ENCODE measurements around the gene PIAS1. TPM values are rescaled to one million over a fixed set of nuclear protein-coding genes. Genes with fewer than 3 reads are reported as not detected.

The PIAS1 gene
- total and polyA plus RNA-seq, 11 donors, result 6.2 to 37.8 (median 29.4) TPM

- peak overlapping the region in 1 of 12 donors; percentile 5 for H3K4me3 ChIP-seq
- H3K27me3 ChIP-seq, result no peaks in the 10 kb centered on the region
- ATAC-seq, result peak; percentile 18 to 42 (median 30)
- H3K36me3 ChIP-seq, result no peaks in the 10 kb centered on the region
- no peaks in the 10 kb centered on the region for H3K9me3 ChIP-seq
- peak overlapping the region in 5 of 12 donors; percentile 14 to 60 (median 16) for H3K27ac ChIP-seq
- H3K4me1 ChIP-seq, result peaks cover 0 to 59% (median 27%) of the 10 kb centered on the region in 12 donors
- intact Hi-C loops (cut with DNase I), result loop anchor here in 2 of 10 donors (5.0 to 10.0 kb wide), 2 partner anchors 36 to 58 kb away; partner anchors contain the start of gene PIAS1 (in 1 of the 2)
- TF ChIP-seq POLR2A (IDR thresholded peaks at IDR 0.05), result no peak
- TF ChIP-seq, protein P1, sequence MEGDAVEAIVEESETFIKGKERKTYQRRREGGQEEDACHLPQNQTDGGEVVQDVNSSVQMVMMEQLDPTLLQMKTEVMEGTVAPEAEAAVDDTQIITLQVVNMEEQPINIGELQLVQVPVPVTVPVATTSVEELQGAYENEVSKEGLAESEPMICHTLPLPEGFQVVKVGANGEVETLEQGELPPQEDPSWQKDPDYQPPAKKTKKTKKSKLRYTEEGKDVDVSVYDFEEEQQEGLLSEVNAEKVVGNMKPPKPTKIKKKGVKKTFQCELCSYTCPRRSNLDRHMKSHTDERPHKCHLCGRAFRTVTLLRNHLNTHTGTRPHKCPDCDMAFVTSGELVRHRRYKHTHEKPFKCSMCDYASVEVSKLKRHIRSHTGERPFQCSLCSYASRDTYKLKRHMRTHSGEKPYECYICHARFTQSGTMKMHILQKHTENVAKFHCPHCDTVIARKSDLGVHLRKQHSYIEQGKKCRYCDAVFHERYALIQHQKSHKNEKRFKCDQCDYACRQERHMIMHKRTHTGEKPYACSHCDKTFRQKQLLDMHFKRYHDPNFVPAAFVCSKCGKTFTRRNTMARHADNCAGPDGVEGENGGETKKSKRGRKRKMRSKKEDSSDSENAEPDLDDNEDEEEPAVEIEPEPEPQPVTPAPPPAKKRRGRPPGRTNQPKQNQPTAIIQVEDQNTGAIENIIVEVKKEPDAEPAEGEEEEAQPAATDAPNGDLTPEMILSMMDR (IDR thresholded peaks at IDR 0.05), result no peak
- no peak for DNase-seq
Measured at GRCh38 chr15:68113273-68113672, 59.2 kb downstream of the PIAS1 start.

DNA sequence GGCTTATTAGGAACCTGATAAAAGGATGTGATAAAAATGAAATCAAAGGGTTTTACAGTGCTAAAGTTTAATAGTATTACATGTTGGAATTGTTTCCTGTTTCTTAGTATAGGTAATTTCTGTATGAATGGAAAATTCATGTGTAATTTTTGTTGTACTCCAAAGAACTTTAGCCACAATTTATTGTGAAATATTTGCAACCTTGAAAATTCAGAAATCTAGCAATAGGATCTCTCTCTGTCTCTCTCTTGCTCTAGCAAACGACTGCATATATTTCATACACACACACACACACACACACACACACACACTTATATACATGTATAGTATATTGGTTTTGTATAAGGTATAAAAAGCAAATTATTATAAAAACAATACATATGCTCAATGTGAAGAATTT is 59.6 kb downstream of the PIAS1 start:
- Histone ChIP-seq H3K27ac (peak overlapping the region in 11 of 12 donors; percentile 14 to 84 (median 53)), H3K9me3 (no peaks in the 10 kb centered on the region), H3K27me3 (no peaks in the 10 kb centered on the region), H3K4me1 (peaks cover 0 to 54% (median 27%) of the 10 kb centered on the region in 12 donors), H3K4me3 (peak overlapping the region in 8 of 12 donors; percentile 31 to 53 (median 39)), H3K36me3 (no peaks in the 10 kb centered on the region)
- DNase-seq (no peak), ATAC-seq (no peak)
- TF ChIP-seq POLR2A (IDR thresholded peaks at IDR 0.05), result no peak
- TF ChIP-seq, protein P1 (IDR thresholded peaks at IDR 0.05), result no peak
- 0 to 23% (median 3%) methylated on average over 1 of the region's 1 CpG for WGBS, 4 donors
- intact Hi-C loops (cut with DNase I), result loop anchor here in 2 of 10 donors (5.0 to 10.0 kb wide), 2 partner anchors 36 to 59 kb away; partner anchors contain the start of gene PIAS1 (in 1 of the 2)

GRCh38 chr15:68114356-68114755 is 60.2 kb downstream of the PIAS1 start:
- intact Hi-C loops (cut with DNase I), result loop anchor here in 2 of 10 donors (5.0 to 10.0 kb wide), 2 partner anchors 37 to 60 kb away; partner anchors contain the start of gene PIAS1 (in 1 of the 2)
- TF ChIP-seq POLR2A (IDR thresholded peaks at IDR 0.05), result no peak
- TF ChIP-seq, protein P1 (IDR thresholded peaks at IDR 0.05), result no peak
- Histone ChIP-seq H3K36me3 (no peaks in the 10 kb centered on the region), H3K4me1 (peaks cover 0 to 51% (median 27%) of the 10 kb centered on the region in 12 donors), H3K4me3 (peak overlapping the region in 9 of 12 donors; percentile 29 to 53 (median 36)), H3K9me3 (no peaks in the 10 kb centered on the region), H3K27me3 (no peaks in the 10 kb centered on the region), H3K27ac (peak overlapping the region in 11 of 12 donors; percentile 18 to 84 (median 53))
- peak in 2 of 4 donors; percentile 71 for ATAC-seq
- DNase-seq, result no peak
- 0% methylated on average over 1 of the region's 1 CpG for WGBS, 4 donors

DNA sequence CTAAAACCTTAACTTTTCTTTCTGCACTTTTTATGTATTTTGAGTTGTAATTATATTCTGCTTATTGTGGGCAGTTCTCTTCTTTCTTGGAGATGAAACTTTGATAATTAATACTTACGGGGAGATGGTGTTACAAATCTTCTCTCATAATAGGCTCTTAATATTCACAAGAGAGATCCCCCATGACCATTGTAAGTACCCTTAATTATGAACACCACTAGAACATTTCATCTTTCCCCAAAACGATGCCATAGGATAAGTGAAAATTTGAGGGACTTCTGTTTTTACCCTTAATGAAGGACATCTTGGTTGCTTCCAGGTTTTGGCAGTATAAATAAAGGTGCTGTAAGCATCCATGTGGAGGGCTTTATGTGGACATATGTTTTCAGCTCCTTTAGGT is 60.7 kb downstream of the PIAS1 start:
- intact Hi-C loops (cut with DNase I), result loop anchor here in 2 of 10 donors (5.0 to 10.0 kb wide), 2 partner anchors 38 to 60 kb away; partner anchors contain the start of gene PIAS1 (in 1 of the 2)
- DNase-seq (no peak), ATAC-seq (no peak)
- Histone ChIP-seq H3K27ac (peak overlapping the region in 11 of 12 donors; percentile 18 to 84 (median 53)), H3K9me3 (no peaks in the 10 kb centered on the region), H3K36me3 (no peaks in the 10 kb centered on the region), H3K4me3 (peak overlapping the region in 9 of 12 donors; percentile 29 to 53 (median 36)), H3K4me1 (peaks cover 0 to 52% (median 27%) of the 10 kb centered on the region in 12 donors), H3K27me3 (no peaks in the 10 kb centered on the region)
- 22 to 34% (median 25%) methylated on average over 2 of the region's 2 CpGs for WGBS, 4 donors
- TF ChIP-seq POLR2A (IDR thresholded peaks at IDR 0.05), result no peak
- TF ChIP-seq, protein P1 (IDR thresholded peaks at IDR 0.05), result no peak
